NT2/D1 (cell line): ENCODE data around the gene RSRC1.

Experiments
- YY1 ChIP-seq: IDR thresholded peaks from 2 replicates; pipeline ENCODE4 v1.6.1; 2011; ENCODE audit not compliant: insufficient read length, insufficient read depth
- ZNF274 ChIP-seq: IDR thresholded peaks from 2 replicates; pipeline ENCODE4 v1.6.1; 2011; ENCODE audit warnings: mild to moderate bottlenecking, low read depth, low read length

DNA sequence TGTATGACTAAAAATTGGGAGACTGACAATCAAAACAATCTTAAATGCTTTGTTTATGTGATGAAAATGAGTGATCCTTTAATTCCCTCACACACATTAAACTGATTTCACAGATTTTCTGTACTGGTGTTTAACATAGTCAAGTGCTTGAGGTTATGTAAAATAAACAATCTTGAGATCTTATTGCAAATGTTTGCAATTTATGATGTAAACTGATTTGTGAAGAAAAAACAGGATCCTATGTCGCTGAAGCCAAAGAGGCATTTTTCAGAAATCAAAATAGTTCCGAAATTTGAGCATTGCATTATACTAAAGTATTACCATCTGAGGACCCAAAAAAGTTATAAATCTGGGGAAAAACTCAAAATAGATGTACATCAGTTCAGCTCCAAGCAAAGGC is 16.4 kb upstream of the RSRC1 start:
- TF ChIP-seq ZNF274 (no peak), YY1 (no peak)
